Activated B cell treated with CpG ODN at 0.5 μM for 24 hours (primary cell): ENCODE results near the gene CAT. TPM values are rescaled to one million over a fixed set of nuclear protein-coding genes. Genes with fewer than 3 reads are reported as not detected.

ENCODE experiments used
- ATAC-seq: fragments of 200-7000 bp; cut with Tn5 transposase; one replicate; pipeline ENCODE4 v1.10.0; 2021; ENCODE audit warnings: low read depth, mild to moderate bottlenecking, moderate library complexity
- CTCF ChIA-PET: fragments of 350-600 bp; sonication (Branson Sonifier 250); formaldehyde crosslinking; loops from one replicate; lab custom pipeline; 2021; ENCODE audit warnings: antibody characterized with exemption; lab: Charles Lee
- POLR2A ChIA-PET: fragments of 350-600 bp; sonication (Branson Sonifier 250); formaldehyde crosslinking; loops from one replicate; lab custom pipeline; 2021; ENCODE audit warnings: antibody characterized with exemption; lab: Charles Lee
- DNase-seq: peaks from one replicate; pipeline ENCODE4 v3.0.0; 2022
- H3K27ac Mint-ChIP-seq: one replicate; pipeline ENCODE4 v1.8.0; 2020; ENCODE audit warnings: mixed read lengths
- H3K27me3 Mint-ChIP-seq: one replicate; pipeline ENCODE4 v1.8.0; 2021; ENCODE audit warnings: mixed read lengths
- H3K36me3 Mint-ChIP-seq: one replicate; pipeline ENCODE4 v1.8.0; 2021; ENCODE audit warnings: low read depth, mixed read lengths
- H3K4me1 Mint-ChIP-seq: one replicate; pipeline ENCODE4 v1.8.0; 2021; ENCODE audit warnings: mixed read lengths
- H3K4me3 Mint-ChIP-seq: one replicate; pipeline ENCODE4 v1.8.0; 2020; ENCODE audit warnings: mild to moderate bottlenecking, mixed read lengths
- H3K9me3 Mint-ChIP-seq: one replicate; pipeline ENCODE4 v1.8.0; 2020; ENCODE audit warnings: mixed read lengths
- CTCF ChIP-seq: fragments of 200-600 bp; IDR thresholded peaks from one replicate; pipeline ENCODE4 v1.8.0; 2022; ENCODE audit warnings: antibody characterized with exemption, mild to moderate bottlenecking
- intact Hi-C: fragments of 100-400 bp; cut with micrococcal nuclease; formaldehyde crosslinking; loops from one replicate; pipeline ENCODE4 v1.15.1; 2024
- total RNA-seq: library from RNA; stranded (reverse); gene quantifications from 2 replicates; pipeline ENCODE4 v1.2.3, GENCODE V29; 2022

CAT gene
- total RNA-seq, 1 donor from 2014 or later: 81.2 TPM

GRCh38 chr11:34521265-34521664 lies 82.5 kb downstream of the CAT start:
- H3K4me3 Mint-ChIP-seq: no peak overlapping the region
- H3K27me3 Mint-ChIP-seq: peaks cover 2% of the 10 kb centered on the region
- TF ChIP-seq CTCF: no peak
- intact Hi-C loops: no loop called here
- no peak overlapping the region for H3K27ac Mint-ChIP-seq
- ATAC-seq (no peak), DNase-seq (no peak)
- no peaks in the 10 kb centered on the region for H3K36me3 Mint-ChIP-seq
- CTCF ChIA-PET: no interaction called here
- no peaks in the 10 kb centered on the region for H3K9me3 Mint-ChIP-seq
- H3K4me1 Mint-ChIP-seq: no peaks in the 10 kb centered on the region
- POLR2A ChIA-PET: no interaction called here

Other genes with a start within 250 kb of the CAT start
- 68.6 and 73.0 TPM in 2 replicates for gene ABTB2, start 80.9 kb upstream of the CAT start, total RNA-seq
- not detected in 2 replicates for gene ELF5, start 74.9 kb downstream of the CAT start, total RNA-seq
- gene EHF, start 182.2 kb downstream of the CAT start, total RNA-seq: 1.1 and 1.4 TPM in 2 replicates